HepG2 (cell line): ENCODE data around the gene GTF2F1. TPM values are rescaled to one million over a fixed set of nuclear protein-coding genes. Genes with fewer than 3 reads are reported as not detected.

Source experiments
- CEBPZ ChIP-seq: IDR thresholded peaks from 2 replicates; pipeline ENCODE4 v1.6.1; 2012; ENCODE audit warnings: low read length, improper control_type of control experiment
- HCFC1 ChIP-seq: fragments of 150-350 bp; IDR thresholded peaks from 2 replicates; pipeline ENCODE4 v1.6.1; 2014; ENCODE audit warnings: low read depth, low read length
- HMGXB3 ChIP-seq: sonication (generic); formaldehyde crosslinking; IDR thresholded peaks from 2 replicates; pipeline ENCODE4 v1.4.0; 2020; ENCODE audit warnings: missing genetic modification reagents, borderline replicate concordance
- IRF1 ChIP-seq: sonication (generic); formaldehyde crosslinking; IDR thresholded peaks from 2 replicates; pipeline ENCODE4 v1.4.0; 2020; ENCODE audit warnings: low read depth, mild to moderate bottlenecking, missing genetic modification reagents
- SETDB1 ChIP-seq: sonication (generic); formaldehyde crosslinking; IDR thresholded peaks from 2 replicates; pipeline ENCODE4 v1.5.1; 2020; ENCODE audit warnings: missing genetic modification reagents, mild to moderate bottlenecking, borderline replicate concordance
- TERF1 ChIP-seq: sonication (generic); formaldehyde crosslinking; IDR thresholded peaks from 2 replicates; pipeline ENCODE4 v1.8.0; 2022; ENCODE audit warnings: mild to moderate bottlenecking, missing genetic modification reagents, moderate library complexity
- THAP11 ChIP-seq: IDR thresholded peaks from 2 replicates; pipeline ENCODE4 v1.6.1; 2016; ENCODE audit warnings: missing biosample characterization, missing genetic modification reagents
- ZMAT3 ChIP-seq: sonication (generic); formaldehyde crosslinking; conservative IDR thresholded peaks from 2 replicates; pipeline ENCODE4 v1.7.0; 2021; ENCODE audit warnings: missing genetic modification reagents
- ZNF430 ChIP-seq: sonication (generic); formaldehyde crosslinking; IDR thresholded peaks from 2 replicates; pipeline ENCODE4 v1.9.0; 2021; ENCODE audit warnings: mild to moderate bottlenecking, missing genetic modification reagents
- ZNF605 ChIP-seq: sonication (generic); formaldehyde crosslinking; IDR thresholded peaks from 2 replicates; pipeline ENCODE4 v1.8.0; 2022; ENCODE audit warnings: mild to moderate bottlenecking, missing genetic modification reagents
- ZNF703 ChIP-seq: sonication (generic); formaldehyde crosslinking; IDR thresholded peaks from 2 replicates; pipeline ENCODE4 v1.5.1; 2020; ENCODE audit warnings: missing genetic modification reagents, mild to moderate bottlenecking, moderate library complexity, borderline replicate concordance
- polyA plus RNA-seq, 8 experiments: library from polyadenylated mRNA; depleted of rRNA in 3 of 8; stranded (reverse) in 7 of 8; unstranded in 1 of 8; fragments of >200 nt; fragmentation: Illumina TruSeq in 4 of 8; extraction: Trizol in 4 of 8; gene quantifications; 2 replicates each; pipeline versions ENCODE4 v1.2.1 to v1.2.3, GENCODE V29; 2011 to 2016; ENCODE audit warnings: low read depth in 4 of 8, missing spikeins in 1 of 8, mixed read lengths in 1 of 8; ENCODE audit not compliant: insufficient read depth in 1 of 8
- total RNA-seq, 5 experiments: library from RNA; depleted of rRNA; stranded (reverse); fragments of >200 nt; fragmentation: Illumina TruSeq; extraction: Trizol; gene quantifications; 2 replicates each; pipeline ENCODE4 v1.2.3, GENCODE V29; 2016; ENCODE audit warnings: low read depth in 1 of 5
- TF ChIP-seq, protein P1 (sequence below): IDR thresholded peaks from 2 replicates; pipeline ENCODE4 v1.6.1; 2012; ENCODE audit warnings: inconsistent platforms
- TF ChIP-seq, protein P2 (sequence below): sonication (generic); formaldehyde crosslinking; IDR thresholded peaks from 2 replicates; pipeline ENCODE4 v1.5.1; 2020; ENCODE audit warnings: mild to moderate bottlenecking, moderate library complexity, missing genetic modification reagents

Gene GTF2F1
- total and polyA plus RNA-seq, 2 of the 13 experiments (the other 11 are each of a cell fraction or from before 2014, with no cell fraction given), result 27.8 to 34.1 TPM

GRCh38 chr19:6393074-6393982 lies at the start of gene GTF2F1 (continued):
- TF ChIP-seq CEBPZ (no peak), SETDB1 (CRISPR knock-in tag) (no peak), ZMAT3 (CRISPR knock-in tag) (0 out of 2 replicates have a peak, but pooled peaks have one; percentile 22), THAP11 (CRISPR knock-in tag) (peak; percentile 92), ZNF703 (CRISPR knock-in tag) (peak; percentile 79; the same call in 1 of the 2 replicates), ZNF430 (CRISPR knock-in tag) (peak; percentile 68; the same call in 1 of the 2 replicates), IRF1 (0 out of 2 replicates have a peak, but pooled peaks have one; percentile 32), HMGXB3 (no peak), ZNF605 (CRISPR knock-in tag) (no peak; the same call in 1 of the 2 replicates), TERF1 (CRISPR knock-in tag) (no peak), HCFC1 (peak; percentile 54; the same call in 1 of the 2 replicates)
- TF ChIP-seq, protein P1, sequence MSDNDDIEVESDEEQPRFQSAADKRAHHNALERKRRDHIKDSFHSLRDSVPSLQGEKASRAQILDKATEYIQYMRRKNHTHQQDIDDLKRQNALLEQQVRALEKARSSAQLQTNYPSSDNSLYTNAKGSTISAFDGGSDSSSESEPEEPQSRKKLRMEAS, result peak; percentile 59; the same call in 1 of the 2 replicates
- TF ChIP-seq, protein P2, sequence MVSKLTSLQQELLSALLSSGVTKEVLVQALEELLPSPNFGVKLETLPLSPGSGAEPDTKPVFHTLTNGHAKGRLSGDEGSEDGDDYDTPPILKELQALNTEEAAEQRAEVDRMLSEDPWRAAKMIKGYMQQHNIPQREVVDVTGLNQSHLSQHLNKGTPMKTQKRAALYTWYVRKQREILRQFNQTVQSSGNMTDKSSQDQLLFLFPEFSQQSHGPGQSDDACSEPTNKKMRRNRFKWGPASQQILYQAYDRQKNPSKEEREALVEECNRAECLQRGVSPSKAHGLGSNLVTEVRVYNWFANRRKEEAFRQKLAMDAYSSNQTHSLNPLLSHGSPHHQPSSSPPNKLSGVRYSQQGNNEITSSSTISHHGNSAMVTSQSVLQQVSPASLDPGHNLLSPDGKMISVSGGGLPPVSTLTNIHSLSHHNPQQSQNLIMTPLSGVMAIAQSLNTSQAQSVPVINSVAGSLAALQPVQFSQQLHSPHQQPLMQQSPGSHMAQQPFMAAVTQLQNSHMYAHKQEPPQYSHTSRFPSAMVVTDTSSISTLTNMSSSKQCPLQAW, result peak; percentile 44; the same call in 1 of the 2 replicates
